Ishikawa (cell line): ENCODE measurements around the gene NOBOX.

ENCODE experiments used
- CEBPB ChIP-seq: IDR thresholded peaks from 2 replicates; pipeline ENCODE4 v1.6.1; 2012
- CREB1 ChIP-seq: IDR thresholded peaks from 2 replicates; pipeline ENCODE4 v1.6.1; 2012; ENCODE audit warnings: low read depth
- EGR1 ChIP-seq: IDR thresholded peaks from 2 replicates; pipeline ENCODE4 v1.6.1; 2012
- EP300 ChIP-seq: IDR thresholded peaks from 2 replicates; pipeline ENCODE4 v1.6.1; 2012; ENCODE audit warnings: borderline replicate concordance
- FOXM1 ChIP-seq: IDR thresholded peaks from 2 replicates; pipeline ENCODE4 v1.6.1; 2012; ENCODE audit warnings: low read depth, borderline replicate concordance
- NFIC ChIP-seq: IDR thresholded peaks from 2 replicates; pipeline ENCODE4 v1.6.1; 2012
- RAD21 ChIP-seq: IDR thresholded peaks from 2 replicates; pipeline ENCODE4 v1.6.1; 2012; ENCODE audit warnings: low read depth
- TAF1 ChIP-seq: IDR thresholded peaks from 2 replicates; pipeline ENCODE4 v1.6.1; 2012; ENCODE audit warnings: low read depth, mild to moderate bottlenecking
- TCF12 ChIP-seq: IDR thresholded peaks from 2 replicates; pipeline ENCODE4 v1.6.1; 2012; ENCODE audit warnings: low read depth
- TEAD4 ChIP-seq: IDR thresholded peaks from 2 replicates; pipeline ENCODE4 v1.6.1; 2012
- YY1 ChIP-seq: IDR thresholded peaks from 2 replicates; pipeline ENCODE4 v1.6.1; 2012; ENCODE audit warnings: low read depth
- ZBTB7A ChIP-seq: IDR thresholded peaks from 2 replicates; pipeline ENCODE4 v1.6.1; 2012; ENCODE audit warnings: low read depth
- TF ChIP-seq, protein P1 (sequence below): IDR thresholded peaks from 2 replicates; pipeline ENCODE4 v1.6.1; 2012; ENCODE audit warnings: low read depth, mild to moderate bottlenecking
- TF ChIP-seq, protein P2 (sequence below): IDR thresholded peaks from 2 replicates; pipeline ENCODE4 v1.6.1; 2012
- TF ChIP-seq, protein P3 (sequence below): IDR thresholded peaks from 2 replicates; pipeline ENCODE4 v1.6.1; 2012

Gene NOBOX

DNA sequence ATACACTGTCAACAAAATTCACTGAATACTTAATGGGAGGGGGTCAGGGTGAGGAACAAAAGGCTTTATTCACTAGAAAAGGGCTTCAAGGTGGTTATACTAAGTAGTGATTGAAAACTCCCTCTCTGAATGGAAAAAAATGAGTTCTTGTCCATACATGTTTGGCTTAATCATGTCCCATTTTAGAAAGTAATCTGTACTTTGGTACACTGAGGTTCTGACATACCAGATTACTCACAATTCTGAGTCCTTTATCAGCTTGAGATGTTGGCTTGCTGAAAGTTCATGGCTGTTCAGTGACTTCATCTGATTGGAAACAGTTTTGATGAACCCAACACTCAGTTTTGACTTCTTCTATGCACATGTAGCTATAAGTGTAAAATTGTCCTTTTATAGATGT, 12.8 kb upstream of the NOBOX start:
- TF ChIP-seq, protein P1, sequence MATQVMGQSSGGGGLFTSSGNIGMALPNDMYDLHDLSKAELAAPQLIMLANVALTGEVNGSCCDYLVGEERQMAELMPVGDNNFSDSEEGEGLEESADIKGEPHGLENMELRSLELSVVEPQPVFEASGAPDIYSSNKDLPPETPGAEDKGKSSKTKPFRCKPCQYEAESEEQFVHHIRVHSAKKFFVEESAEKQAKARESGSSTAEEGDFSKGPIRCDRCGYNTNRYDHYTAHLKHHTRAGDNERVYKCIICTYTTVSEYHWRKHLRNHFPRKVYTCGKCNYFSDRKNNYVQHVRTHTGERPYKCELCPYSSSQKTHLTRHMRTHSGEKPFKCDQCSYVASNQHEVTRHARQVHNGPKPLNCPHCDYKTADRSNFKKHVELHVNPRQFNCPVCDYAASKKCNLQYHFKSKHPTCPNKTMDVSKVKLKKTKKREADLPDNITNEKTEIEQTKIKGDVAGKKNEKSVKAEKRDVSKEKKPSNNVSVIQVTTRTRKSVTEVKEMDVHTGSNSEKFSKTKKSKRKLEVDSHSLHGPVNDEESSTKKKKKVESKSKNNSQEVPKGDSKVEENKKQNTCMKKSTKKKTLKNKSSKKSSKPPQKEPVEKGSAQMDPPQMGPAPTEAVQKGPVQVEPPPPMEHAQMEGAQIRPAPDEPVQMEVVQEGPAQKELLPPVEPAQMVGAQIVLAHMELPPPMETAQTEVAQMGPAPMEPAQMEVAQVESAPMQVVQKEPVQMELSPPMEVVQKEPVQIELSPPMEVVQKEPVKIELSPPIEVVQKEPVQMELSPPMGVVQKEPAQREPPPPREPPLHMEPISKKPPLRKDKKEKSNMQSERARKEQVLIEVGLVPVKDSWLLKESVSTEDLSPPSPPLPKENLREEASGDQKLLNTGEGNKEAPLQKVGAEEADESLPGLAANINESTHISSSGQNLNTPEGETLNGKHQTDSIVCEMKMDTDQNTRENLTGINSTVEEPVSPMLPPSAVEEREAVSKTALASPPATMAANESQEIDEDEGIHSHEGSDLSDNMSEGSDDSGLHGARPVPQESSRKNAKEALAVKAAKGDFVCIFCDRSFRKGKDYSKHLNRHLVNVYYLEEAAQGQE = no peak
- TF ChIP-seq CREB1 = no peak
- no peak for TF ChIP-seq EGR1
- TF ChIP-seq, protein P2, sequence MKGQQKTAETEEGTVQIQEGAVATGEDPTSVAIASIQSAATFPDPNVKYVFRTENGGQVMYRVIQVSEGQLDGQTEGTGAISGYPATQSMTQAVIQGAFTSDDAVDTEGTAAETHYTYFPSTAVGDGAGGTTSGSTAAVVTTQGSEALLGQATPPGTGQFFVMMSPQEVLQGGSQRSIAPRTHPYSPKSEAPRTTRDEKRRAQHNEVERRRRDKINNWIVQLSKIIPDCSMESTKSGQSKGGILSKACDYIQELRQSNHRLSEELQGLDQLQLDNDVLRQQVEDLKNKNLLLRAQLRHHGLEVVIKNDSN = no peak
- TF ChIP-seq TCF12 = no peak
- TF ChIP-seq FOXM1 = no peak
- TF ChIP-seq EP300 = no peak

DNA sequence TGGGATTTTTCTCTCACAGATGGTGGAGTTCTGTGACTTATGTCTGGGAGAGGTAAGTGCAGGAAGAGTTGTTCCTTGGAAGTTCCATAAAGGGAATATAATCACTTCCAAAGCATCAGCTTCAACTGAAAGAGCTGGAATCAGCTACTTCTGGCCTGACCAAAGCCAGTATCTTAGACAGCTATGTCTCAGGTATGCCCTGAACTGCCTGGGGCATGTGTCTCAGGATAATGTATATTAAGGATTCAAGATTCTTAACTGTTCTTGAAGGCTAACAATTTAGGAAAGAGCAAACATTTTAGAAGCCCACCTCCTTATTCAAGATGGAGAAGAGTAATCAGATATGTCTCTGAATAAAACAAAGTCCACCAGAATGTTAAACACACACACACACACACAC, 12.4 kb upstream of the NOBOX start:
- TF ChIP-seq, protein P2 = no peak
- TF ChIP-seq NFIC (no peak), ZBTB7A (no peak), EGR1 (no peak), TAF1 (no peak), YY1 (no peak), EP300 (no peak), FOXM1 (no peak), CREB1 (no peak), CEBPB (no peak), TCF12 (no peak), RAD21 (no peak), TEAD4 (no peak)
- TF ChIP-seq, protein P1 = no peak
- TF ChIP-seq, protein P3, sequence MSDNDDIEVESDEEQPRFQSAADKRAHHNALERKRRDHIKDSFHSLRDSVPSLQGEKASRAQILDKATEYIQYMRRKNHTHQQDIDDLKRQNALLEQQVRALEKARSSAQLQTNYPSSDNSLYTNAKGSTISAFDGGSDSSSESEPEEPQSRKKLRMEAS = no peak

DNA sequence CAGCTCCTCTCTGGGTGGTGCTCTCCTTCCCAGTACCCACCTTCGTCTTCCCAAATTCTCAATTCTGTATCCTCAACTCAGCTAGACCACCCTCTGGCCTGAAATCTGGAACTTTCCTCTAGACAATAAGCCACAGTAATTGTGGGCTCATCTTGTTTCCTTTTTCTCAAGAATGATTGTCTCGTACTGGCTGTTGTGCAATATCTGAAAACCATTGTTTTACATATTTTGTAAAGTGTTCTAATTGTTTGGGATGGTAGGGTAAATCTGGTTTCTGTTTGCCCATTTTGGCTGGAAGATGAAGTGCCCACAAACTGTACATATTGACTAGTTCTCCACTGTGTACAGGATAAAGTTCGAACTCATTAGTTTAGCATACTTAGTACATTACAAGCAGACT, 11.3 kb upstream of the NOBOX start:
- TF ChIP-seq, protein P2 = no peak
- TF ChIP-seq EGR1 (no peak), FOXM1 (no peak), YY1 (no peak), TEAD4 (no peak), ZBTB7A (no peak), CEBPB (no peak), CREB1 (no peak), TCF12 (no peak), RAD21 (no peak), NFIC (no peak), EP300 (no peak), TAF1 (no peak)
- TF ChIP-seq, protein P3 = no peak
- TF ChIP-seq, protein P1 = no peak

DNA sequence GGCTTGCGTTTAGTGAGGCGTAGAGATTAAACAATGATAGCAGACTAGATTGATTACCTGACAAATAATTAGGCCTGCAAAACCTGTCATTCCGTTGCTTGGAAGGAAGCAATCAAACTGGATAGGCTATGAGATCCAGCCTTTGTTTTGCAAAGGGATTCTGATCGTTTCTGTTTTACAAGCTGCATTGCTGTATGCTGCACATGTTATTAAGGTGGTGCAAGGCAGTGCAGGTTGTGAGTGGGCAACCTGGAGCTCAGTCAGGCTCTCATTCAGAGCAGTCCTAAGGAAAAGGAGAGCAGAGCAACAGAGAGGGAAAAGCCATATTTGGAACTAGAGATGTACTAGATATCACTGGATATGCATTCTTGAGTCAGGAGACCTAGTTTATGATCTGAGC, 6.9 kb upstream of the NOBOX start:
- TF ChIP-seq ZBTB7A (no peak), TCF12 (no peak), RAD21 (no peak), FOXM1 (no peak), TAF1 (no peak), NFIC (no peak), YY1 (no peak), CREB1 (no peak), EP300 (no peak), CEBPB (no peak), TEAD4 (no peak)
- TF ChIP-seq, protein P3 = no peak
- TF ChIP-seq, protein P2 = no peak
